Mesodermal cell (in vitro differentiated cells): ENCODE data around the gene CHP1.
"Not testable (repeated sequence)": the region's sequence is repeated elsewhere in the genome, so short reads cannot be mapped to it uniquely, and the experiment has no call there.

Source experiments
- H3K27ac ChIP-seq: 2 replicates; pipeline ENCODE4 v1.7.0; 2013; ENCODE audit warnings: mild to moderate bottlenecking, low read depth, low read length, moderate library complexity; ENCODE audit not compliant: severe bottlenecking
- H3K36me3 ChIP-seq: 2 replicates; pipeline ENCODE4 v1.7.1; 2013; ENCODE audit warnings: mild to moderate bottlenecking, low read length, moderate library complexity; ENCODE audit not compliant: control insufficient read depth, insufficient read depth
- H3K4me1 ChIP-seq: one replicate; pipeline ENCODE4 v1.7.1; 2013; ENCODE audit warnings: mild to moderate bottlenecking, low read length; ENCODE audit not compliant: insufficient read depth, control insufficient read depth, poor library complexity, severe bottlenecking
- H3K4me3 ChIP-seq: 2 replicates; pipeline ENCODE4 v1.7.0; 2013; ENCODE audit warnings: low read length, control low read depth, mild to moderate bottlenecking; ENCODE audit not compliant: insufficient read depth, poor library complexity, severe bottlenecking; ENCODE audit errors: extremely low read depth
- H3K9me3 ChIP-seq: 2 replicates; pipeline ENCODE4 v1.7.1; 2013; ENCODE audit warnings: mild to moderate bottlenecking, low read length, moderate library complexity; ENCODE audit not compliant: control insufficient read depth
- WGBS, 2 experiments: methylation state at CpG; one replicate each; pipeline ENCODE4 v1.1.5; 2013; ENCODE audit warnings: missing lambda C conversion rate in 2 of 2; ENCODE audit not compliant: insufficient coverage in 2 of 2; 5-methylcytosine and 5-hydroxymethylcytosine counted together

Gene CHP1

DNA sequence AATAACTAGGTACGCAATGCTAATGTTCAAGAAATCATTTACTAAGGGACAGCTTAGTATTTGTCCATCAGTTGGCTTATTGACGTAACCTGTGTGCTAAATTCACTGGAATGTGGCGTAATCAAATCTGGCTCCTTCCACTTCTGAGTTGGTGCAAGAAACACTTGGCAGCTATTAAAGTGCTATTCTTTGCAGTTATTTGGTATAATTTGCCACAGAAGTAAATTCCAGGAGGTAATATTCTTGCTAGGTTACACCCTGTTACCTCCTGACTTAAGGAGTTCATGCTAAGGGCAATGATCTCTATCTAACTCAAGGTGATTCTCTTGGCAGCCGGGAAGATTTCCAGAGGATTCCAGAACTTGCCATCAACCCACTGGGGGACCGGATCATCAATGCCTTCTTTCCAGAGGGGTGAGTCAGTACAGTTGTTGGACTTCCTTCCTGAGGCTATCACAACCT, 25.5 kb downstream of the CHP1 start:
- H3K4me3 ChIP-seq, result no peak overlapping the region
- H3K9me3 ChIP-seq, result no peaks in the 10 kb centered on the region
- WGBS, 2 experiments, result 98 to 100% methylated on average over 3 to 4 of the region's 5 CpGs
- no peaks in the 10 kb centered on the region for H3K4me1 ChIP-seq
- H3K36me3 ChIP-seq, result peaks cover 46% of the 10 kb centered on the region
- H3K27ac ChIP-seq, result no peak overlapping the region

DNA sequence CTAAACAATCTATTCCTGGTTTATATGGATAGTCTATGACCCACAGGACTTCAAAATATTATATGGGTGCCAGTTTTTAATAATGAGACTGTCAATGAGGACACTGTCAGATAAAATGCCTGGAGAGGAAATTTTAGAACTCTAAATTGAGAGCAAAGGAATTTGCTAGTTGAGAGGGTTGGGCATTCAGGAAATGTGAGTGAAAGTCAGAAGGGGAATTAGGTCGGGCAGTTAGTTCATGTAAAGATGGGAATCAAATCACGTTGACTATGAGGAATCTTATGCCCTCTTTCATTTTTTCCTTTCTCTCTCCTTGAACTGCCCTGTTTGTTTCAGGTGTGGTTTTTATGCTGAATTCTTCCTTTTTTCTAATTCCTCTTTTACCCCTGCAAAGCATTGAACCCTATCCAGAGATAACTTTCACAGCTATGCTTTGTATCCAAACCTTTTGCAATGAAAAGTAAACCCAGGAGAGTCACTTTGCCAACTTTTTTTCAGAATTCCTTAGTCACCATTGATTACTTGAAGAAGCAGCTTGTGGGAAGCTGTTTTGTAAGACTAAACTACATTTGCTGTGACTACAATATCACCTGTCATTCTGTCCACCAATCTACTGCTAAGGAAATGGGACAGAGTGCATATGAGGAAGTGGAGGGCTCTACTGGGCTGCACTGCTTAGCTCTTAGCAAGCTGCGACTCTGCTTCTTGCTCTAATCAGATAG, 27.8 kb downstream of the CHP1 start:
- Histone ChIP-seq H3K4me3 (no peak overlapping the region), H3K36me3 (peaks cover 57% of the 10 kb centered on the region), H3K9me3 (no peaks in the 10 kb centered on the region), H3K4me1 (no peaks in the 10 kb centered on the region), H3K27ac (no peak overlapping the region)
- WGBS, 2 experiments, result 95% methylated on average over 3 of the region's 3 CpGs; no CpG with 5 or more reads in 1 of the 2 experiments

DNA sequence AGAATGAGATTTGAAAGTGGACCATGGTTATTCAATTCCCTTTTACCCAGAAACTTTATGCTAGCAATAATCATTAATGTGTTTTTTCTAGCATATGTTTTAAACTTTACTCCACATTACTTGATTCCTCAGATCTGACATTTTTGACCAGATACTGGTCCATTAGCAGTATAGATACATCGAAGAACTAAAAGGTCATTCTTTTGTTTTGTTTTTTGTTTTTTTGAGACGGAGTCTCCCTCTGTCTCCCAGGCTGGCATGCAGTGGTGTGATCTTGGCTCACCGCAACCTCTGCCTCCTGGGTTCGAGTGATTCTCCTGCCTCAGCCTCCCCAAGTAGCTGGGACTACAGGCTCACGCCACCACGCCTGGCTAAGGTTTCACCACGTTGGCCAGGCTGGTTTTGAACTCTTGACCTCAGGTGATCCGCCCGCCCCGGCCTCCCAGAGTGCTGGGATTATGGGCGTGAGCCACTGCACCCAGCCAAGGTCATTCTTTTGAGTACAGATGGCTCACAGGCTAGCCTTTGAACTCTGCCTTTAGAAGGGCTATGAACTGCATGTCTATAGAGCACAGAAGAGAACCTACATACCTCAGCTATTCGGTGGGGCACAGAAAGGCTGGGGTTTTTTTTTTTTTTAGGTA, 28.6 kb downstream of the CHP1 start:
- WGBS, 2 experiments, result 82 to 87% methylated on average over 8 to 10 of the region's 12 CpGs
- H3K4me1 ChIP-seq, result no peaks in the 10 kb centered on the region
- H3K27ac ChIP-seq, result no peak overlapping the region
- no peak overlapping the region for H3K4me3 ChIP-seq
- H3K9me3 ChIP-seq, result no peaks in the 10 kb centered on the region
- peaks cover 60% of the 10 kb centered on the region for H3K36me3 ChIP-seq

GRCh38 chr15:41260924-41261323, 29.9 kb downstream of the CHP1 start:
- not testable (repeated sequence) for H3K9me3 ChIP-seq, H3K4me1 ChIP-seq, H3K27ac ChIP-seq, H3K4me3 ChIP-seq
- 96 to 100% methylated on average over 2 to 3 of the region's 7 CpGs for WGBS, 2 experiments
- H3K36me3 ChIP-seq, result peaks cover 61% of the 10 kb centered on the region

DNA sequence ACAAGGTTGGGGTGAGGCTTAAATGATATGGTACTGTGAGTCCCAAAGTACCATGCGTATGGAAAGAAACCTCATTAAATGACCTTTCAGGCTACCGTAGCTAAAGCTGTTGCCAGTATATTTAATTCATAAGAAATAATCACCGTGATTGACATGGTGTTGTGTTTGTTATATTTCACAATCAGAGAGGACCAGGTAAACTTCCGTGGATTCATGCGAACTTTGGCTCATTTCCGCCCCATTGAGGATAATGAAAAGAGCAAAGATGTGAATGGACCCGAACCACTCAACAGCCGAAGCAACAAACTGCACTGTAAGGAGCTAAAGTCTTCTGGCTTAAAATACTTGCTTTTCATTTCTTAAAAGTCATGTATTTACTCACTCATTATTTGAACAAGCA, 31.5 kb downstream of the CHP1 start:
- H3K36me3 ChIP-seq, result peaks cover 71% of the 10 kb centered on the region
- H3K27ac ChIP-seq, result no peak overlapping the region
- no peaks in the 10 kb centered on the region for H3K4me1 ChIP-seq
- H3K4me3 ChIP-seq, result no peak overlapping the region
- no peaks in the 10 kb centered on the region for H3K9me3 ChIP-seq
- 96% methylated on average over 4 to 6 of the region's 8 CpGs for WGBS, 2 experiments

DNA sequence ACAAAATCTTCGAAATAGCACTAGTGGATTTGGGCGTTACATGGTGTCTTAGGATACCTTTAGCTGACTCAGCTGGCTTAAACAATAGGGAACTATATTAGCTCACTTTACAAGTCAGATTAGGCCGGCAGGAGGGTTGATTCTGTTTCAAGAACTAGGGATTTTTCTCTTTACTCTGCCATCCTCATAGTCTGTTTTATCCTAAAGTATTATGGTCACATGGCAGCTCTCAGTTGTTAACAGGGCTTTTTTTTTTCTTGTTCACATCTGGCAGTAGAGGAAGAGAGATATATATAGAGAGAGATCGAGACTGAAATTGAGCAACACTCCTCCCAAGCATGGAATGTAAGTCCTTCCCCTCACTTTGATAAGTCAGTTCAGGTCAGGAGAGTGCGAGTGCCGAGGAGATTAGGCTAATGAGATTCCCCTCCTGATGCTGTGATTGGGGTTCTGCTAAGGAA, 32.9 kb downstream of the CHP1 start:
- Histone ChIP-seq H3K36me3 (peaks cover 66% of the 10 kb centered on the region), H3K4me1 (no peaks in the 10 kb centered on the region), H3K27ac (no peak overlapping the region), H3K9me3 (no peaks in the 10 kb centered on the region), H3K4me3 (no peak overlapping the region)
- WGBS, 2 experiments, result 47 to 73% methylated on average over 3 of the region's 6 CpGs

GRCh38 chr15:41269887-41270286, 38.8 kb downstream of the CHP1 start:
- Histone ChIP-seq H3K27ac (no peak overlapping the region), H3K9me3 (no peaks in the 10 kb centered on the region), H3K36me3 (peaks cover 67% of the 10 kb centered on the region), H3K4me1 (no peaks in the 10 kb centered on the region), H3K4me3 (no peak overlapping the region)
- WGBS, 2 experiments, result 100% methylated on average over 1 of the region's 2 CpGs; no CpG with 5 or more reads in 1 of the 2 experiments

GRCh38 chr15:41276831-41277230, 45.8 kb downstream of the CHP1 start:
- H3K4me1 ChIP-seq, result no peaks in the 10 kb centered on the region
- no peak overlapping the region for H3K27ac ChIP-seq
- H3K36me3 ChIP-seq, result peaks cover 53% of the 10 kb centered on the region
- no peak overlapping the region for H3K4me3 ChIP-seq
- no peaks in the 10 kb centered on the region for H3K9me3 ChIP-seq

DNA sequence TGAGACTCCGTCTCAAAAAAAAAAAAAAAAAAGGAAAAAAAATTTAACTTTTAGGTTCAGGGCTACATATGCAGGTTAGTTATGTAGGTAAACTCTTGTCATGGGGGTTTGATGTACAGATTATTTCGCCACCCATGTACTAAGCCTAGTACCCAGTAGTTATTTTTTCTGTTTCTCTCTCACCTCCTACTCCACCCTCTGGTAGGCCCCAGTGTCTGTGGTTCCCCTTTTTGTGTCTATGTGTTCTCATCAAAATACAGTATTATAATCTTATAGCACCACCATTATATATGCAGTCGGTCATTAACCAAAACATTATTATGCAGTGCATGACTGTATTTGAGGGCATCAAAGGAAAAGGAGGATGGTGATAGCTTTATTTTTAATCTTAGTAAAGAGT, 47.3 kb downstream of the CHP1 start:
- Histone ChIP-seq H3K36me3 (peaks cover 44% of the 10 kb centered on the region), H3K9me3 (no peaks in the 10 kb centered on the region), H3K4me1 (no peaks in the 10 kb centered on the region), H3K27ac (no peak overlapping the region), H3K4me3 (no peak overlapping the region)
- 100% methylated on average over 1 of the region's 3 CpGs; no CpG with 5 or more reads in 1 of the 2 experiments for WGBS, 2 experiments

GRCh38 chr15:41279535-41280283, 48.6 kb downstream of the CHP1 start:
- Histone ChIP-seq H3K27ac (no peak overlapping the region), H3K4me3 (no peak overlapping the region), H3K4me1 (no peaks in the 10 kb centered on the region), H3K36me3 (peaks cover 37% of the 10 kb centered on the region), H3K9me3 (no peaks in the 10 kb centered on the region)
- 93 to 94% methylated on average over 1 of the region's 1 CpG for WGBS, 2 experiments
